NCI-H2196 treated with DMSO at 0.1 percent for 48 hours (cell line): ENCODE results near the gene CERS6.

Source experiments
- DNase-seq: peaks from one replicate; lab custom pipeline; 2025; ENCODE audit not compliant: unreplicated experiment; lab: John Stamatoyannopoulos, UW

The CERS6 gene

DNA sequence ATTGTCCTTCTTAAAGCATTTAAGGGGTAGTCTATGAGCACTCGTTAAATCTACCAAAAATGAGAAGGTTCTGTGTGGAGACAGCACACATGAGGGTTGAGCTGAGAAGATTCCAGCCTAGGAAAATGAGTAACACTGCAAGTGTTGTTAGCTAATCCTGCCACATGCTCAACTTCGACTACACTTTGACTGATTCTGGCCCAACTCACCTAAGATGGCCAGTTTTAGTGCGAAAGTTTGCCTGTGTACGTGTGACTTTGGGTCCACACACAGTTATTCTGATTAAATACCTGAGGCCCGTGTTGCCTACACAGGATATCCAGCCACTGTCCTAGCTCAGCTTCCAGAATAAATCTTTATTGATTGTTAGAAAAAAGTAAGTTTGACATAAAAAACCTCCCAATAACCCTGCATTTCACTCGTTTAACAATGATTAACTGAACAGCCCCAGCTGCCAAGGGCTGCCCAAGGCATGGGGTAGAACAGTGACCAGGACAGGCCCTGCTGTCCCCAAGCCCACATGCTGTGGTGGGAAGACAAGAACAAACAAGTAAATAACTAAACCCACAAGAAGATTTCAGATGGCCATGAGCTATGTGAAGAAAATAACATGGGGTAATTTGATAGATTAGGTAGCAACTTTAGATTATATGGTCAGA, 14.7 kb upstream of the CERS6 start:
- DNase-seq = no peak

DNA sequence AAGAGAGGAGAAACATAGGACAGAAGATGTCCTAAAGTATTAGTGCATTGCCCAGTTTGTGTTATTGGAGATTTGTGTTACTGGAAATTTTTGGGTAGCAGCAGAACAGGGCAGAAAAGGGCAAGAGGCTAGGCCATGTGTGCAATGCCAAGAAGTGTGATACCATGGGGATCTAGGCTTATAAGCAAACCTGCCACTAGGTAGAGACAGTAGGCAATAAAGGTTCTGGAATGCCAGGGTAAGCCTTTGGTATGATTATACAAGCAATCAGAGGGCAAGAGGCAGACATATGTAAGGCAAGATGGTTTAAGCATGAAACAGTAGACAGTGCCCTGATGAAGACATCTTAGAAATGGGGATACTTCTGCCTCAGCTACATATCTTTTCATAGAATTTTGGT, 12.3 kb upstream of the CERS6 start:
- no peak for DNase-seq

DNA sequence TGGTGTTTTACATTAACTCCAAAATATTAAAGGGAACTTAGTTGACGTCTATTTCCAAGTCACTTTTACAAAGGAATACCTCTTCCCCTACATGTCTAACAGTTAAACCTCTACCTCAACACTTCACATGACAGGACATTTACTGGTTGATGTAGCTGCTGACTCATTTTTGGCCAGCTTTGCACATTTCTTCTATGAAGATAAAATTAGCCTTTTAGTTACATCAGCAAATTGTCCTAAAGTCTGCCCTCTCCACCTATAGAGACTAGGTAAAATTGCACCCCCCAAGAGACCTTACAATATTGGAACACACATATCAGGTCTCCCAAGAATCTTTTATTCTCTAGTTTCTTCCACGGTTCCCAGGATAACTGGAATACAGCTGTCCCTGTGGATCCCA, 10.1 kb upstream of the CERS6 start:
- DNase-seq = no peak

DNA sequence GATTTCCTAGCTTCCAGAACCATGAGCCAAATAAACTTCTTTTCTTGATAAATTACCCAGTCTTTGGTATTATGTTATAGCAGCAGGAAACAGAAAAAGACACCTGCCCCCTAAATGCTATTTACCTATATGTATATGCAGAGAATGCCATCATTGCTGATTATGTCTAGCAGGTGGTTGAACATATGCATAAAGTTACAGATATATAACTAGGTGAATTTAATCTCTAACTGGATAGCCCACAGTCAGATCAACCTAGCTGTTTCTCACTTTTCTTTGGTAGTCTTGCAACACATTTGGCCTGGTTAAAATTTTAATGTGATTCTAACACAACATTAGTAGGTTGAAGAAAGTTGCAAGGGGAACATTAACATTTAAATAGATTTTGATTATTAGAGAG, 7.1 kb upstream of the CERS6 start:
- DNase-seq = no peak

DNA sequence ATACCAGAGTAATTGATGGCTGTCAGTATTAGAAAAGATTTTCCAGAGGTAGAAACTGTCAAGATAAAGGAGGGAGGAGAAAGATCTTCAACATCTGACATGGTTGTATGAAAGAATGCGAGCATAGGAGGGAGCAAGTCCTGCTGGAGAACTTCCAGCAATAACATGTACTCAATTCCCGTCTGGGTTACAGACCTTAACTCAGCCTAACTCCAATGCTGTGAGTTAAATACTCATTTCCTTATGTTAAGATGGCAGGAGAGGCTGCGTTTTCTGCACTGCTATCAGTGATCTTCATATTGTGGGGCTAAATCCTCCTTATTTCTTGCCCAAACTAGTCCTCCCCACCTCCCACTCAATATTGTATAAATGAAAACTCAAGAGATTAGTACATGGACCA, 6.7 kb upstream of the CERS6 start:
- DNase-seq = no peak

DNA sequence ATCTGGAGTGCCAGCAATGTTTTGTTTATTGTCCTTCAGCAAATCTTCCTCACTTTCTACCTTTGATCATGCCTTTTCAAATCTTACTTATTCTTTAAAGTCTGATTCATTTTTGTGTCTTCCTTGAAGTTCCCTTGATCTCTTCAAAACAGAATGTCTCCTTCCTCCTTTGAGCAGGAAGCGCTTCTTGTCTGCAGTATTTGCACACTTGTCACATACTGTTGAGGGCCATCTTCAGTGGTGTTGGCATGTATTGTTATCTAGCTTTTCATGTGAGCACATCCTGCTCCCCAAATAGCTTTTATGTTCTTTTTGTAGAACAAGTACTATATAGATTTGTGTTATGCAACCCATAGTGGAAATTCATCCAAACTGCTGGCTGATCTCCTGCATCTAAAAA, 5.9 kb upstream of the CERS6 start:
- no peak for DNase-seq

DNA sequence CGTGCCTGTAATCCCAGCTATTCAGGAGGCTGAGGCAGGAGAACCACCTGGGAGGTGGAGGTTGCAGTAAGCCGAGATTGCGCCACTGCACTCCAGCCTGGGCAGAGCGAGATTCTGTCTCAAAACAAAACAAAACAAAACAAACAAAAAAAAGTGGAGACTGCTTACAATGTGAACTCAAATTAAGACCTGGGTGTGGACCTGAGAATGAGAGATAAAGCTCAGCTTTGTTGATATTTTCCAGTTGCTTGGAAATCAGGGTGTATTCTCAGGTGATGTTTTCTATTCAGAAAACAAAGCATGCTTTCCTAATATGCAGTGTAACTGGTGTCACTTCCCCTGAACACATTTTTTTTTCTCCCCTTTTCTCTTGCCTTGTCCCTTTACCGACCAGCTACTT, 5.3 kb upstream of the CERS6 start:
- DNase-seq = no peak

DNA sequence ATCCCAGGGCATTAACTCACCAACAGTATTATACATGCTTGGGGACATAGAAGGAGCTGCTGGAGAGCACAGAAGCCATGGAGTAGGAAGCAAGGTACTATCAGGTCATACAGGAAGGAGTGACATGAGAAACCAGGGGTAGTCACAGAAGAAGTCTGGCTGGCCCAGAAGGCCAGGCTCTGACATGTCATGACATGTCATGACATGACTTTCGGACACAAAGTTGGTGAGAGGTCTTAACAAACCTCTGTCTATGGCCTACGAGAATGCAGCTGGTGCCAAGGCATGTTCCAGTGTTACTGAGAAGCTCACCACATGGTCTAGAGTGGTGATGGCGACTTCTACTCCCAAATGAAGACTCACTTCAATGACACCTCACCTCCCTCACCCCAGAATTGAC, 3.3 kb upstream of the CERS6 start:
- DNase-seq = no peak

DNA sequence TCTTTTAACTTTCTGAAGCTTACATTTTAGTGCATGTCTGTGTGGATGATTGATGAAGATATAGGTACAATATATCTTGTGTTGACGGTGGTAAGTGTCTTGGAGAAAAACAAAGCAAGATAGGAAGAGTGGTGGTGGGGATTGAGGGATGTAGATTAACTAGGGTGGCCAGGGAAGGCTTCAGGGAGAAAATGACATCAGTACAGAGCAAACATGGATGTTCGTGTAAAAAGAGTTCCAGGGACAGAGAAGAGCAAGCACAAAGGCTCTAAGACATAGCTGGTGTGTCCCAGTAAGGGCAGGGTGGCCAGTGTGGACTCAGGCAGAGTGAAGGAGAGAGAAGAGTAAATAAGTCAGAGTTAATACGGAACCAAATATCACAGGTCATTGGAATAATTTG, 2.7 kb upstream of the CERS6 start:
- no peak for DNase-seq

DNA sequence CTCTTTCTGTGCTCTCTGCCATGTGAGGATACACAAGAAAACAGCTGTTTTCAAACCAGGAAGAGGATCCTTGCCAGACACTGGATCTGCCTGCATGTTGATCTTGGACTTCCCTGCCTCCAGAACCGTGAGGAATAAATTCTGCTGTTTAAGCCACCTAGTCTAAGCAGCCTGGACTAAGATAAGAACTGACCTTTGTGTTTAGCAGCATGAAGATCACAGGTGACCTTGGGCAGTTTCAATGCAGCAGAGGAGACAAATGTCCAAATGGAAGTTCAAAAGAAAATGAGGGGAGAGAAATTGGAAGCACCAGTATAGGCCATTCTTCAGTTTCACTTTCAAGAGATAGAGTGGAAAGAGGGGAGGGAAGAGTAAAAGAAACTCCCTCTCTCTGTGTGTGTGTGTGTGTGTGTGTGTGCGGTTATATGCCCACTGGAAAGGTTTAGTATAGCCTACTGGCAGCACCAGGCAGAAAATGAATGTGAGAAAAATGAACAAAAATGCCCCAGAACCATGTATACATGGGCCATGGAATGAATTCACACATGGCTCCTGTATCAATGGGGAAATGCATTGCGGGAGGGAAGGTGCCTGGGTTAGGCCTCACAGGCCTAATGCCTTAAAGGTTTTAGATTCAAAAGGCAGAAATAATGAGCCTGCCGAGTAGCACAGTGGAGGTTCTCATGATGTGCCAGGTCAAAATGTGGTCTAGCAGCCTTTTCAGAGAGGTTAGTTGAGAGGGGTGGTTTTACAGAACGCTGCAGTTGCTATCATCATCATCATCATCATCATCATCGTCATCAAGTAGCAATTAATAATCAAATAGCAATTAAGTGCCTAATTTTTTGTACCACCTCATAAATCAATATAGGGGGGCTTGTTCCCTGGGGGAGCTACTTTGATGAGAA, 1.1 kb upstream of the CERS6 start:
- no peak for DNase-seq

DNA sequence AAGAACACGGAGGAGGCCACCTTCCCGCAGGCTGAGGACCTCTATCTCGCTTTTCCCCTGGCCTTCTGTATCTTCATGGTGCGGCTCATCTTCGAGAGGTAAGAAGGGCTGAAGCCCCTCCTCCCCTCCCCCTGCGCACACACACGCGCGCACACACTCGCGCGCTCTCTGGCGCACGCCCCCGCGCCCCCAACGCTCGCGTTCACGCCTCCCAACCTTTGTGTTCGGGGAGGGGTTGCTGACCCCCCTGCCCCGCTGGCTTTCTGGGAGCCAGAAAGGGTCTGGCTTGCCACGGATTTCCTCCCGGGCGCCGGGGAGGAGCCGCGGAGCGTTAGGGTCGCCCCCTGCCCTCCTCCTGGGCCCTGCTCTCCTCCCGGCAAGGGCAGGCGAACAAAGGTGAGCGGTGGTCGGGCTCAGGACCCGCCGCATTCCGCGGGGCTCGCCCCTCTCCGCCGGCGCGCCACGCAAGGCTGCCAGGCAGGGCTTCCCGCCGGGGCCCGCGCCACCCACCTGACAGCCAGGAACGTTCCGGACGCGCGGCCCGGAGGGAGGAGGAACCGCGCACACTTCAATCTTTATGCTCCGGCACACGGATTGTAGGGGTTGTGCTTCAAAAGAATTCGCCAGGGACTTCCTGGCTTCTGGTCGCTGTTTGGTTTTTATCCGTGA, 583 bp downstream of the CERS6 start:
- no peak for DNase-seq

DNA sequence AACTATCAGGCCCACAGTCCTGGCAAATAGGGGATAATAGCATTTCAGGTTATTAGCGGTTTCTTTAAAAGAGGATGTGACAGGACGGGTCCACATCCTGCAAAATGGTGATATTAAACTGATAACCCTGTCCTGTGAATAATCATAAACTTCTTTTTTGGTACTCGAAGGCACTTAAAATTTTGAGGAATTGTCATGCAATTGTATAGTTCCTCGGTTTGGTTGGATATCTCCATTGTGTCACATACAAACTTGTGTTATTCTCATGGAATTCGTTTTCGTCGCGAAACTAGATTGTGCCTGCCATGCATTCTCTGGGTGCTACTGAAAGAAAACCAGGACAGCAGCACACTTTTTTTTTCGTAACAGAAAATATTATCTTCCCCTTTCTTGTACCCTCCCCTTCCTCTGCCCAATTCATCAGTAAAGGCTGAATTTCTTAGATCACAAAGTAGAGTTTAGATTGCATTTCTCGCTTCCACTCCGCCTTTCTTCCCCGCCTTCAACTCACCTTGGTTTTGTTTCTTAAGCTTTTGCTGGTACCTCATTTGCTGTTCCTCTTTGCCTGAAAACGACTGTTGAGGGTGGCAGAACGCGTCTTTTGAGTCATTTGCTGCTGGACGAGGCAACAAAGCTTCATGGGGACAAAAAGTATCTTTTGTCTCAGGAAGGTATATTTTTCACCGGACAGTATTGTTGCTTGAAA, 1.3 kb downstream of the CERS6 start:
- DNase-seq = no peak

DNA sequence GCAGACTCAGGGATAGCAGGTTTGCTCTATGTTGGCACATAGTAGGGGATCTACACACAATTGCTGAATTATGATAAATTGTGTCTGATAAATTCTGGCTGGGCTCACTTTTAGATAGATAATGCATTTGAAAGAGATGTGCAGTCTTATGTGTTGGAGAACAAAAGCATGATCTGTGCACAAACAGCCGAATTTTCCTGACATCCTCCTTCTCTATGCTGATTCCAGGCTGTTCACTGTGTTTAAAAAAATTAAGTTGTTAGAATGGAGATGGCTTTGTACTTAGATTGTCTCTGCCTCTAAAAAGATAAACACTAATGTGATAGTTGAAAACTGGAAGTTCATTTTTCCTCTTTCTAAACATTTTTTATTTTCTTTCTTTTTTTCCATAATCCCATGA, 2.1 kb downstream of the CERS6 start:
- no peak for DNase-seq

DNA sequence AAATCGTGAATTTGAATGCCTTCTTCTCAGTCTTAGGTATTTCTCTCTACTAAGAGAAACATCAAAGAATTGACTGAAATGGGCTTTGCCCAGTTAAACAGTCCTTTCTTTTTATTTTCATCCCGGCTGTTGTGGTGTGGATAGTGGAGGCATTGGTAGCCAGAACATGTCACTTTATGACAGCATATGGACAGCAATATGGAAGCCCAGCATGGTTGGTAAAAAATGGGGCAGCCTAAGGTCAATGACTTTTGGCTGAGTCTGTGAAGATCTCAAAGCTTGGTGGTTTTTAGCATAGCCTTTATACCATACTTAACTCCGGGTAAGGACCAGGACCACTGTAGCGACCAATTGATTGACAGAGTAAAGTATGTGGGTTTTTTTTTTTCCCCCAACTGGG, 3.2 kb downstream of the CERS6 start:
- no peak for DNase-seq

DNA sequence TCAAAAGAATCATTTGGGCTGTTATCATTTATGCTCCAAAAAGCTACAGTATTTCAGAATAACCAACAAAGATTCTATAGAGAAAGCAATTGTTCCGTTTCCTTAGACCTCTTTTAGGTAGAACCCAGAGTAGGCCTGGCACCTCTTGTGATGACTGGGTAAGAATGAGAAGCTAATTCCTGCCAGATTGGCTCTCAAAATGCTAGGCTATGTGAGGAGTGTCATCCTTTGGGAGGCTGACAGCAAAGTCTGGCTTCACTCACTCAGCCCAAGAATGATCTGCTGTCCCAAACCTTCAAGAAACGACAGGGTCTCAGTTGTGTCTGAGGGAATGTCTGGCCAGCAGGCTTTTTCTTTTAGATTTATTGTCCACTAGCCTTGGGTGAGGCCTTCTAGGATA, 4.5 kb downstream of the CERS6 start:
- no peak for DNase-seq

DNA sequence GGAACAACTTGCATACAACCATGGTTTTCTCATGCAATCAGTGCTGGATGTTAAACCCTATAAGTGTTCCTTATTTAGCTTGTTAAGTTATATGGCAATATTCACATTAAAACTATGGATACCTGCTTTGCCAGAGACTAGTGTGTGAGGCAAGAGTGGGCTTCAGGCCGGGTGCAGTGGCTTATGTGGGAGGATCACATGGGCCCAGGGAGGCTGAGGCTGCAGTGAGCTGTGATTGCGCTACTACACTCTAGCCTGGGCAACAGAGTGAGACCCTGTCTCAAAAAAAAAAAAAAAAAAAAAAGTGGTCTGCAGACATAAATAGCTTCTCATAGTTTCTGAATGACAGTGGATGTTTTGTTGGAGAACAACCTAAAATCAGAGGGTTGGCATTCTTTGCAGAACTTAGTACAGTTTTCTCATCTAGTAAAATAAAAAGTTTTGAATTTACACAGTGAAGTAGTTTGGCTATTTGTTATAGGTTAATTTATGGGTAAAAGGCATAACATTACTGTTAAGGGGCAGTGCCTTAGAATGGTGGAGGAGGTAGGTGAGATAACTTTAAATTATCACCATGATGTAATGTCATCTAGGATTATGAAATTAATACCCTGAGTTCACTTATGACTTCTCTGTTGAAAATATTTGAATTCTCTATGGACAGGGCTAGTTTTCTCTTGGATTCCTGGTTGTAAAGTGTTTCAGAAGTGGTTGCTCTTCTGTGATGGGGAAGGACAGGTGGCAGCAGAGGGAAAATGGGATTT, 5.3 kb downstream of the CERS6 start:
- DNase-seq = no peak

DNA sequence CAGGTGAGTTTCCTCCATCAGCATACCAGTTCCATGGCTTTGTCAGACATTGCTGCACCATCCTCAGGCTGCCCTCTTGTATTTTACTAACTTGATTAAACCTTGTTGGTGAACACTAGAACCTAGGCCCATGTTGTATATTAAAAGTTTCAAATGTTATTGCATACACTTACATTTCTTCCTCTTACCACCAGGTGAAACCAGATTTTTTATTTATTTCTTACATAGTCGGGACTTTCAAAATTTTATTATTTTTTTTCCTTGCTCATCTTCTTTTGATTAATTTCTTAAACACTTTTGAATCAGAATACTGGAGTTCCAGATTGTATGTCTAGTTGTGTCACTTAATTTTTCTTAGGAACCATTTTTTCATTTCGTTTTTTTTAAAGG, 5.9 kb downstream of the CERS6 start:
- DNase-seq = no peak

DNA sequence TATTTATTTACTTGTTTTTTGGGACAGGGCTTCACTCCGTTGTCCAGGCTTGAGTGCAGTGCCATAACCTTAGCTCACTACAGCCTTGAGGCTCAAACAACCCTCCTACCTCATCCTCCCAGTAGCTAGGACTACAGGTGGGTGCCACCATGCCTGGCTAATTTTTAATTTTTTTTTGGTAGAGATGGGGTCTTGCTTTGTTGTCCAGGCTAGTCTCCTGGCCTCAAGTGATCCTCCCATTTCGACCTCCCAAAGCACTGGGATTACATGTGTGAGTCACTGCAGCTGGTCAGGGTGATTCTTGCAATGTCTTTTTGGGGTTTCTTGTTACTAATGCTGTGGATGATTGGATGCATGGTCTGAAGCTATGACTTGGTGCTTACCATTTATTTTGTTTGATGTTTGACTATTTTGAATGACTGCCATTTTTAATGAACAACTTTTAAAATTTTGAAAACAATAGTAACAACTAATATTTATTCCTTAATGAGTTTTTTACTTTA, 6.5 kb downstream of the CERS6 start:
- DNase-seq = no peak

DNA sequence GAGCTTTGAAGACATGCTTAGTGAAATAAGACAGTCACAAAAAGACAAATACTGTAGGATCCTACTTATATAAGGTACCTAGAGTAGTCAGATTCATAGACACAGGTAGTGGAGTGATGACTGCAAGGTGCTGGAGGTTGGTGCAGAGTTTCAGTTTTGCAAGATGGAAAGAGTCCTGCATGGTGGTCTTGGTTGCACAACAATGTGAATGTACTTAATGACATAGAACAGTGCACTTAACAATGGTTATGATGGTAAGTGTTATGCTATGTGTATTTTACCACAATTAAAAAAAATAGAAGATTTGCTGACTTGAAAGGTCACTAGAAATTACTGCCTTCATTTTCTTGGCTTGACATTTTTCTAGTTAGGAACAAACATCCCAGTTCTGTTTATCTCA, 9.5 kb downstream of the CERS6 start:
- DNase-seq = no peak

DNA sequence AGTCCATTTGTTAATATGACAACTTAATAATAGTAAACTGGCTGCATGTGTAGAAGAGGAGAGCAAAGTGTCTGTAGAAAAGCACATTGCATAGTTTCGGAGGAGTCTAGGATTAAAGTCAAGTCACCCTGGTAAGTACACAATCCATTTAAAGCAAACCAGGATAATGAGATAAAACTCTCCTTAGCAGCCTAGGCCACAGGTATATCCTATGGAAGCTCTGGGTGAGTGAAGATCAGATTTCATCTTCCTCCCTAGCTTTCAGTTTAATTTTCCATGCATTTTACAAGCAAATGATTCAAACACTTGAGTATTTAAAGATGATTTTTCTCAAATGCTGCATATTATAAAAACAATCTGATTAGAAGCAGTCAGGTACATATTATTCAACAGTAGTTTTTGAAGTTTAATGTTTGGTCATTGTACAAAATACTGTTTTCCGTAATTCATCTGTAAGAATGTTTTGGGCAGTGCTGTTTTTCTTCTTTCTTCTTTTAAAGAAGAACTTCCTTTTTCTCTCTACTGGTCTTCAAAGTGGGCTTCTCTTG, 10.2 kb downstream of the CERS6 start:
- DNase-seq = no peak
